Lower leg skin (tissue), 3 donors: ENCODE measurements around the gene CPNE8.

Experiments used
- POLR2A ChIP-seq, 2 donors: fragments of 450-650 bp; IDR thresholded peaks; one replicate each; pipeline ENCODE4 v1.6.1; 2016 to 2017; ENCODE audit warnings: antibody characterized with exemption in 2 of 2, mild to moderate bottlenecking in 1 of 2, moderate library complexity in 1 of 2
- TF ChIP-seq, protein P1 (sequence below), 3 donors: fragments of 450-650 bp; IDR thresholded peaks; one replicate each; pipeline ENCODE4 v1.5.1; 2016; ENCODE audit warnings: antibody characterized with exemption in 3 of 3, mild to moderate bottlenecking in 3 of 3, moderate library complexity in 2 of 3

DNA sequence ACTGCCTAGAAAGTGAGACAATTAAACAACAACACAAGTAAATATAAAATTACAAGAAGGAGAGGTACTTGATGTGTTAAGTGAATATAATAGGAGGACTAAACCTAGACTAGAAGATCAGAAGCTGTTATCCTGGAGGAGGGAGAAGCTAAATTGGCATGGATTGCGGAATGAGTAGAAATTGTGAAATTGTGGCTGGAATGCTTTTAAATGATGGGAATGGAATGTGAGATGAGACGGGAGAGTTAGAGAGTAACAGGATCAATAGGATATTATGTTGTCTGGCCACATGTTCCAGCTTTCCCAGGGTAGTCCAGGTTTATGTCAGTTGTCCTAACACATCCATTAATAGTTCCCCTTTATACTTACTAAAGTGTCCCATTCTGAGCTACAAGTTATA, 44.0 kb upstream of the CPNE8 start:
- TF ChIP-seq, protein P1, sequence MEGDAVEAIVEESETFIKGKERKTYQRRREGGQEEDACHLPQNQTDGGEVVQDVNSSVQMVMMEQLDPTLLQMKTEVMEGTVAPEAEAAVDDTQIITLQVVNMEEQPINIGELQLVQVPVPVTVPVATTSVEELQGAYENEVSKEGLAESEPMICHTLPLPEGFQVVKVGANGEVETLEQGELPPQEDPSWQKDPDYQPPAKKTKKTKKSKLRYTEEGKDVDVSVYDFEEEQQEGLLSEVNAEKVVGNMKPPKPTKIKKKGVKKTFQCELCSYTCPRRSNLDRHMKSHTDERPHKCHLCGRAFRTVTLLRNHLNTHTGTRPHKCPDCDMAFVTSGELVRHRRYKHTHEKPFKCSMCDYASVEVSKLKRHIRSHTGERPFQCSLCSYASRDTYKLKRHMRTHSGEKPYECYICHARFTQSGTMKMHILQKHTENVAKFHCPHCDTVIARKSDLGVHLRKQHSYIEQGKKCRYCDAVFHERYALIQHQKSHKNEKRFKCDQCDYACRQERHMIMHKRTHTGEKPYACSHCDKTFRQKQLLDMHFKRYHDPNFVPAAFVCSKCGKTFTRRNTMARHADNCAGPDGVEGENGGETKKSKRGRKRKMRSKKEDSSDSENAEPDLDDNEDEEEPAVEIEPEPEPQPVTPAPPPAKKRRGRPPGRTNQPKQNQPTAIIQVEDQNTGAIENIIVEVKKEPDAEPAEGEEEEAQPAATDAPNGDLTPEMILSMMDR (IDR thresholded peaks at IDR 0.05): no peak
- TF ChIP-seq POLR2A (IDR thresholded peaks at IDR 0.05): no peak
